KMS-11 (cell line): ENCODE measurements around the gene TRAF1.
A peak's percentile ranks its signal among the peaks of the same experiment; 100 is the strongest.

Experiments
- H2AFZ ChIP-seq: fragments of 200-600 bp; sonication (generic); 2 replicates; pipeline ENCODE4 v1.6.1; 2016; ENCODE audit warnings: antibody characterized with exemption, mixed run types, low read depth
- H3K27ac ChIP-seq: fragments of 200-600 bp; sonication (generic); 2 replicates; pipeline ENCODE4 v1.6.1; 2016; ENCODE audit warnings: mild to moderate bottlenecking, mixed run types
- H3K27me3 ChIP-seq: fragments of 200-600 bp; sonication (generic); 2 replicates; pipeline ENCODE4 v1.6.1; 2017; ENCODE audit warnings: mild to moderate bottlenecking, low read depth, mixed run types, moderate library complexity; ENCODE audit not compliant: insufficient read depth
- H3K36me3 ChIP-seq: fragments of 200-600 bp; sonication (generic); 2 replicates; pipeline ENCODE4 v1.6.1; 2017; ENCODE audit warnings: mild to moderate bottlenecking, mixed run types; ENCODE audit not compliant: insufficient read depth
- H3K4me1 ChIP-seq: fragments of 200-600 bp; sonication (generic); 2 replicates; pipeline ENCODE4 v1.6.1; 2016; ENCODE audit warnings: mild to moderate bottlenecking, low read depth, mixed run types; ENCODE audit not compliant: poor library complexity, severe bottlenecking
- H3K4me2 ChIP-seq: fragments of 200-600 bp; sonication (generic); 2 replicates; pipeline ENCODE4 v1.7.0; 2016; ENCODE audit warnings: mild to moderate bottlenecking, mixed run types
- H3K4me3 ChIP-seq: fragments of 200-600 bp; sonication (generic); IDR thresholded peaks from 2 replicates; pipeline ENCODE4 v1.6.1; 2017; ENCODE audit warnings: low read depth, low read length, mixed read lengths; ENCODE audit not compliant: insufficient read depth
- H3K79me2 ChIP-seq: fragments of 200-600 bp; sonication (generic); 2 replicates; pipeline ENCODE4 v1.6.1; 2016; ENCODE audit warnings: low read depth, mixed run types; ENCODE audit not compliant: insufficient read depth
- H3K9ac ChIP-seq: fragments of 200-600 bp; sonication (generic); 2 replicates; pipeline ENCODE4 v1.6.1; 2016; ENCODE audit warnings: mild to moderate bottlenecking, mixed run types
- H4K20me1 ChIP-seq: fragments of 200-600 bp; sonication (generic); 2 replicates; pipeline ENCODE4 v1.6.1; 2016; ENCODE audit warnings: mild to moderate bottlenecking, mixed run types; ENCODE audit not compliant: insufficient read depth
- TF ChIP-seq, protein P1 (sequence below): fragments of 200-600 bp; sonication (generic); conservative IDR thresholded peaks from 2 replicates; pipeline ENCODE4 v1.6.1; 2017; ENCODE audit warnings: low read depth, mild to moderate bottlenecking, antibody characterized with exemption, low read length, moderate library complexity, mixed read lengths

Gene TRAF1

DNA sequence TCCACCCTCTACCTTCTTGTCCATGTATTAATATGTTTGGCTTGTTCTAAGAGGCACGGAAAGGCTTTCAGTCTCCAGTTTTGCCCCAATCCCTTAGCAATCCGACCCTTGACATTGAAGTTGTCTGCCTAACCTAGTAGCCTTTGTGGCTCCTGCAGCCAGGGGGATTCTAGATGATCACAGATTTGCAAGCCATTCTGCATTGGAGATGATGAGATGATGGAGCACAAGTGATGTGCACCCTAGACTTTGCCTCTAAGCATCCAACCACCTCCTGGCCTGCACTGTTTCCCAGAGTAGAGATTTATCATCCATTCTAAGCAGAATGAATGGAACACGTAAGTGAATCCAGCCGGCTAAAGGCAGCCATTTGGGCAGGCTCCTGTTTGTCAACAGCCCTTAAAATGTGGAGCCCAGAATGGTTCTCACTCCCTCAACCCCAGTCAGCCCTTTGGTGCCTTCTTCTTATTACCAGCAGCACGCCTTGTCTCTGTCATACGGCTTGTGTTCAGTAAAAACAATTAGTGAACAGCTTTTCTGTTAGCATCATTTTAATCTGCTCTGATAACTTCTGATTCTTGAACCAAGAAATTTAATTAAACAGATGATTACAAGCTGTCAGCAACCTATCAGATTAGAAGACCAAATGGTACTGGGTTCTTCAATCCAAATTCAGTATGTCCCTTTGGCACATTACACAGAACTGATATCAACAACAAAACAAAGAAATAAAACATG lies 5.7 kb upstream of the TRAF1 start:
- H3K27ac ChIP-seq: peak overlapping the region; percentile 87
- no peaks in the 10 kb centered on the region for H3K36me3 ChIP-seq
- TF ChIP-seq, protein P1, sequence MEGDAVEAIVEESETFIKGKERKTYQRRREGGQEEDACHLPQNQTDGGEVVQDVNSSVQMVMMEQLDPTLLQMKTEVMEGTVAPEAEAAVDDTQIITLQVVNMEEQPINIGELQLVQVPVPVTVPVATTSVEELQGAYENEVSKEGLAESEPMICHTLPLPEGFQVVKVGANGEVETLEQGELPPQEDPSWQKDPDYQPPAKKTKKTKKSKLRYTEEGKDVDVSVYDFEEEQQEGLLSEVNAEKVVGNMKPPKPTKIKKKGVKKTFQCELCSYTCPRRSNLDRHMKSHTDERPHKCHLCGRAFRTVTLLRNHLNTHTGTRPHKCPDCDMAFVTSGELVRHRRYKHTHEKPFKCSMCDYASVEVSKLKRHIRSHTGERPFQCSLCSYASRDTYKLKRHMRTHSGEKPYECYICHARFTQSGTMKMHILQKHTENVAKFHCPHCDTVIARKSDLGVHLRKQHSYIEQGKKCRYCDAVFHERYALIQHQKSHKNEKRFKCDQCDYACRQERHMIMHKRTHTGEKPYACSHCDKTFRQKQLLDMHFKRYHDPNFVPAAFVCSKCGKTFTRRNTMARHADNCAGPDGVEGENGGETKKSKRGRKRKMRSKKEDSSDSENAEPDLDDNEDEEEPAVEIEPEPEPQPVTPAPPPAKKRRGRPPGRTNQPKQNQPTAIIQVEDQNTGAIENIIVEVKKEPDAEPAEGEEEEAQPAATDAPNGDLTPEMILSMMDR: no peak
- H3K4me1 ChIP-seq: peaks cover 96% of the 10 kb centered on the region
- peak overlapping the region; percentile 36 for H2AFZ ChIP-seq
- no peak overlapping the region for H3K4me3 ChIP-seq
- no peaks in the 10 kb centered on the region for H3K79me2 ChIP-seq
- peak overlapping the region; percentile 50 for H3K9ac ChIP-seq
- H3K27me3 ChIP-seq: no peaks in the 10 kb centered on the region
- peak overlapping the region; percentile 49 for H3K4me2 ChIP-seq
- H4K20me1 ChIP-seq: no peaks in the 10 kb centered on the region

DNA sequence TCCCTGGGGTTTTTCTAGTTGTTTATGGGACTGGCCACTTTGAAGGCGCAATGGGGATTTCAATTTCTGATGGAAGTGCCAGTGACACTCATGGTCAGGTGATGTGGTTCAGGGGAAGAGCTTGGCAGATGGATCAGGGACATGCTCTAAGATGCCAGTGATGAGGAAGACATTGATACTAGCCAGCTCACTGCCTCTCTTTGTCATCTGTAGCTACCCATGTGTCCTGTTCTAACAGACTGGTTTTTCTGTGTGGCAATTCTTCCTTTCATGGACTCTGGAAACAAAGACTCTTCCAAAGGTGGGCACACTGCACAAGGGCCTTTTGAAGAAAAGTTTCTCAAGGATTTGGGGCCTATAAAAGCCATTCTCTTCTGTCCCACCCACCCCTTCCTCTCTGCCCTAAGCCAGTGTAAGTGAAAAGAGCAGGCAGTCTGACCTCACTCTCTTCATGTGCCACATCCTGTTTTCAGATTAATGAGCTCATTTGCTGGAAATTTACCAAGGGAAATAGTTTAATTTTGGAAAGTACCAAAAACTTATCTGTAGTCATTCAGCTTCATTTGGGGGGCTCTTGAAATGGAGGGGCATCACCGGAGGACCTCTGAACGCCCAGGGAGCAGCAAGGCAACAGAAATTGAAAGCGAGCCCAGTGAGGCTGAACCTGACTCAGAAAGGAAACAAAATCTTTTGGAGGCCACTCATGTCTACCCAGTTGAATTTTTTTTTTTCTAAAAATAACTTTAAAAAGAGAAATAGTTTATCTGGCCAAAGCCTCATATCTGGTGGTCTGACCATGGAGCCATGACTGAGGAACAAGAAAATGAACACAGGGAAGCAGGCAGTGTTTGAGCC lies 4.9 kb upstream of the TRAF1 start:
- Histone ChIP-seq H3K4me2 (peak overlapping the region; percentile 49), H3K4me3 (no peak overlapping the region), H4K20me1 (no peaks in the 10 kb centered on the region), H3K27ac (peak overlapping the region; percentile 87), H3K4me1 (peaks cover 96% of the 10 kb centered on the region), H2AFZ (peak overlapping the region; percentile 36), H3K79me2 (no peaks in the 10 kb centered on the region), H3K9ac (peak overlapping the region; percentile 50), H3K27me3 (no peaks in the 10 kb centered on the region), H3K36me3 (no peaks in the 10 kb centered on the region)
- TF ChIP-seq, protein P1: no peak

DNA sequence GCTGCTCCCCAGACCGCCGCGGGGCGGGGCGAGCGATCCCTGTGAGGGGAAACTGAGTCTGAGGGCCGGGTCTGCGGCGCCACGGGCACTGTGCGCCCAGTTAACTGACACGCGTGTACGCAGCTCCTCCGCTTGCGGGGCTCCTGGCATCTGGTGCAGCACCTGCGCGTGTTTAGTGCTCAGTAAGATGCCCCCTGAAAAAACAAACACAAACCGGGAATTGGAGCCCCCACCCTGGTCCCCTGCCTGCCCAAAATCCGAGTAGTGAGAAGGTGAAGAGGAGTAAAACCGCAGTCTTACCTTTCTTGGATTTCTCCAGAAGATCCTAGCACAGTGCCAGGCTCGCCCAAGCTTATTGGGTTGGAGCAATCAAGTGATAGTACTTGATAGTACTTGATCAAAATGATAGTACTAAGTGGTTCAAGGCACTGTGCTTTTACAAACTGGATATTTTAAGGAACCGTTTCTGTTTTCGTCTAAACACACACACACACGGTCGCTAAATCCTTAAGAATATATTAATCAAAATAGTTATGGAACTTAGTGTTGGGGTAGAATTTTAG lies 2.7 kb upstream of the TRAF1 start:
- Histone ChIP-seq H3K36me3 (no peaks in the 10 kb centered on the region), H3K9ac (peak overlapping the region; percentile 70), H4K20me1 (no peaks in the 10 kb centered on the region), H3K79me2 (no peaks in the 10 kb centered on the region), H3K27ac (peak overlapping the region; percentile 48), H3K4me1 (peaks cover 94% of the 10 kb centered on the region), H3K4me2 (peak overlapping the region; percentile 77), H3K4me3 (no peak overlapping the region), H3K27me3 (no peaks in the 10 kb centered on the region), H2AFZ (peak overlapping the region; percentile 75)
- TF ChIP-seq, protein P1: 0 out of 2 replicates have a peak, but pooled peaks have one; percentile 7

DNA sequence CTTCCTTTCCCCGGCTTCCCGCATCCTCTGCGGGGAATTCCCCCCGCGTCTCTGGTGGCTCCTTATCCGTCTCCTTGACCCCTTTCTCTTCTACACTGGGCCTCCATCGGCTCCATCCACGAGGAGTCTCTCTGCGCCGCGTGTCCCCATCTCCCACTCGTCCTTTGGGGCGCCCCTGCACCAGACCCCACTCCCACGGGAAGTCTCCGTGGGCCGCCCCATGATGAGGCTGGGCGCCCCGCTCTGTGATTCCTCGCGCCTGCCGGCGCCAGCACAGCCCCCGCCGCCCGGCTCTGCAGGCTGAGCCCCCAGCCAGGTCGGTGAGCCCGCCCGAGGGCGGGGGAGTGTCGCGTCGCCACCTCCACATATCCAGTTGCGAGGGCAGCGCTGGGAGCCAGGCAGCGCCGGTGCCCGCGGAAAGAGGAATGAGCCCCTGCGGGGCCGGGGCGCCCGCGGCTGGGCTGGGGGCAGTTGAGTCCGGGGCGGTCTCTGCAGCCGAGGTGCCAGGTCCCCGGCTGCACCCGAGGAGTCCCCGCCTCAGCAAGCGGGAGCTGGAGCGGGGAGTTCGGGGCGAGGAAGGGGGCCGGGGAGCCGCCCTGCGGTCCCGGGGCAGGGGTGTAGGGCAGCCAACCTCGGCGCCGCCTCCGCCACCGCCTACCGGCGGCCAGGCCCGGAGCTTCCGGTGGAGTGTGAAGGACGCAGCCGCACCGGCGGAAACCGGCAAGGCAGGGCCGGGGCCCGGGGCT lies 2.1 kb upstream of the TRAF1 start:
- Histone ChIP-seq H3K4me3 (no peak overlapping the region), H3K4me2 (peak overlapping the region; percentile 77), H3K36me3 (no peaks in the 10 kb centered on the region), H3K4me1 (peaks cover 87% of the 10 kb centered on the region), H4K20me1 (no peaks in the 10 kb centered on the region), H3K27ac (peak overlapping the region; percentile 48), H2AFZ (peak overlapping the region; percentile 75), H3K27me3 (no peaks in the 10 kb centered on the region), H3K9ac (peak overlapping the region; percentile 70), H3K79me2 (no peaks in the 10 kb centered on the region)
- TF ChIP-seq, protein P1: peak; percentile 12; the same call in 1 of the 2 replicates
